ENCODE data around the gene FAM151A. TPM values are rescaled to one million over a fixed set of nuclear protein-coding genes. Genes with fewer than 3 reads are reported as not detected.

FAM151A gene
- total and polyA plus RNA-seq, 2 of the 13 experiments (the other 11 are each of a cell fraction or from before 2014, with no cell fraction given), result 0.29 to 3.6 TPM

GRCh38 chr1:54601730-54602129 lies 21.6 kb downstream of the FAM151A start:
- Histone ChIP-seq H3K27me3 (ENCODE audit: control insufficient read depth in 1 of 2, insufficient read depth in 2 of 2, low read length in 2 of 2) (no peaks in the 10 kb centered on the region), H2AFZ (ENCODE audit: low read length) (no peak overlapping the region), H3K79me2 (ENCODE audit: insufficient read depth, low read length) (no peaks in the 10 kb centered on the region), H3K4me1 (ENCODE audit: insufficient read depth, low read length) (peaks cover 14% of the 10 kb centered on the region), H3K4me2 (ENCODE audit: low read depth, low read length) (no peak overlapping the region), H3K9ac (ENCODE audit: insufficient read depth, low read depth, low read length) (no peak overlapping the region), H3K27ac (ENCODE audit: extremely low read length, insufficient read depth, low read length) (no peak overlapping the region), H4K20me1 (ENCODE audit: insufficient read depth, low read length) (no peaks in the 10 kb centered on the region), H3K36me3 (replicated peaks in 1 of 2; ENCODE audit: control insufficient read depth in 1 of 2, insufficient read depth in 2 of 2, low read length in 2 of 2) (no peaks in the 10 kb centered on the region), H3K9me3 (ENCODE audit: low read length) (no peaks in the 10 kb centered on the region), H3K4me3 (replicated peaks in 1 of 3; ENCODE audit: insufficient read depth in 1 of 3, low read depth in 2 of 3, low read length in 3 of 3) (no peak overlapping the region)
- ChIA-PET CTCF (ENCODE audit: low intra/inter-chr PET ratio, low total read pairs) (no interaction called here), POLR2A (no interaction called here)
- no peak for DNase-seq (ENCODE audit: low spot score)
- WGBS (ENCODE audit: low lambda C conversion rate), result 63% methylated on average over 7 of the region's 10 CpGs
- intact Hi-C loops (cut with micrococcal nuclease; ENCODE audit: unreplicated experiment) (no loop called here), in situ Hi-C loops (cut with HindIII; ENCODE audit: extremely low pct_ligation_motif_present, low pct_unique_long_range_greater_than_20kb) (no loop called here)
- TF ChIP-seq ZBTB33 (CRISPR knock-in tag; IDR thresholded peaks at IDR 0.05) (peak; percentile 72), BRF2 (CRISPR knock-in tag; IDR thresholded peaks at IDR 0.05) (no peak)
- ATAC-seq, result peak; percentile 72
- BruUV-seq (replicated peaks), result no TSS peak
- FAIRE-seq, result no peak

- no TSS peak for BruUV-seq (replicated peaks)
- H3K36me3 ChIP-seq (replicated peaks in 1 of 2; ENCODE audit: control insufficient read depth in 1 of 2, insufficient read depth in 2 of 2, low read length in 2 of 2), result no peaks in the 10 kb centered on the region
- no peak overlapping the region for H3K27ac ChIP-seq (ENCODE audit: extremely low read length, insufficient read depth, low read length)
- DNase-seq (ENCODE audit: low spot score) (no peak), FAIRE-seq (no peak), ATAC-seq (no peak; the same call in 1 of the 3 replicates)
- no peaks in the 10 kb centered on the region for H3K9me3 ChIP-seq (ENCODE audit: low read length)
- no peak for TF ChIP-seq KDM4B (CRISPR knock-in tag; IDR thresholded peaks at IDR 0.05)
- TF ChIP-seq ZNF720 (CRISPR knock-in tag; IDR thresholded peaks at IDR 0.05), result no peak
- TF ChIP-seq ZNF441 (CRISPR knock-in tag; IDR thresholded peaks at IDR 0.05; ENCODE audit: borderline replicate concordance), result no peak
- no peak for TF ChIP-seq ATM (IDR thresholded peaks at IDR 0.05; ENCODE audit: borderline replicate concordance)
- TF ChIP-seq MNT (IDR thresholded peaks at IDR 0.05), result peak; percentile 65
- TF ChIP-seq NCOA2 (CRISPR knock-in tag; IDR thresholded peaks at IDR 0.05), result no peak
- no peak overlapping the region for H2AFZ ChIP-seq (ENCODE audit: low read length)
- H4K20me1 ChIP-seq (ENCODE audit: insufficient read depth, low read length), result no peaks in the 10 kb centered on the region
- no peaks in the 10 kb centered on the region for H3K27me3 ChIP-seq (ENCODE audit: control insufficient read depth in 1 of 2, insufficient read depth in 2 of 2, low read length in 2 of 2)
- CTCF ChIA-PET (ENCODE audit: low intra/inter-chr PET ratio, low total read pairs), result no interaction called here
- H3K4me2 ChIP-seq (ENCODE audit: low read depth, low read length), result no peak overlapping the region
- POLR2A ChIA-PET, result no interaction called here
- in situ Hi-C loops (cut with HindIII; ENCODE audit: extremely low pct_ligation_motif_present, low pct_unique_long_range_greater_than_20kb), result no loop called here
- H3K4me3 ChIP-seq (replicated peaks in 1 of 3; ENCODE audit: insufficient read depth in 1 of 3, low read depth in 2 of 3, low read length in 3 of 3), result no peak overlapping the region
- H3K4me1 ChIP-seq (ENCODE audit: insufficient read depth, low read length), result peaks cover 15% of the 10 kb centered on the region
- no peak overlapping the region for H3K9ac ChIP-seq (ENCODE audit: insufficient read depth, low read depth, low read length)
- WGBS (ENCODE audit: low lambda C conversion rate), result 89% methylated on average over 13 of the region's 21 CpGs
- no peaks in the 10 kb centered on the region for H3K79me2 ChIP-seq (ENCODE audit: insufficient read depth, low read length)
- intact Hi-C loops (cut with micrococcal nuclease; ENCODE audit: unreplicated experiment), result no loop called here
Observed at GRCh38 chr1:54600947-54601721, 22.2 kb downstream of the FAM151A start.

Measured in HepG2 (cell line).